Measurements from ENCODE around the gene DNMT3A.

Gene DNMT3A

GRCh38 chr2:25369439-25369838 is 27.7 kb upstream of the DNMT3A start:
- Histone ChIP-seq H3K36me3 (ENCODE audit: insufficient read depth, low read length) (no peaks in the 10 kb centered on the region), H3K4me3 (no peak overlapping the region), H3K9ac (ENCODE audit: insufficient read length) (no peak overlapping the region), H3K27ac (peak overlapping the region; percentile 75; the same call in 1 of the 2 replicates), H3K9me3 (ENCODE audit: low read depth, low read length) (no peaks in the 10 kb centered on the region)
- no peak for DNase-seq (ENCODE audit: low read depth, low spot score)
- TF ChIP-seq EZH2 (IDR thresholded peaks at IDR 0.05) (no peak), FOXP2 (optimal IDR thresholded peaks at IDR 0.05; ENCODE audit: control extremely low read depth, extremely low read length, insufficient read depth) (no peak), POLR2AphosphoS5 (IDR thresholded peaks at IDR 0.05; ENCODE audit: borderline replicate concordance, low read depth, low read length) (no peak)

GRCh38 chr2:25368660-25369059 is 26.9 kb upstream of the DNMT3A start:
- Histone ChIP-seq H3K9me3 (ENCODE audit: low read depth, low read length) (no peaks in the 10 kb centered on the region), H3K4me3 (peak overlapping the region; percentile 21), H3K27ac (peak overlapping the region; percentile 75), H3K36me3 (ENCODE audit: insufficient read depth, low read length) (no peaks in the 10 kb centered on the region), H3K9ac (ENCODE audit: insufficient read length) (no peak overlapping the region)
- no peak for DNase-seq (ENCODE audit: low read depth, low spot score)
- TF ChIP-seq POLR2AphosphoS5 (IDR thresholded peaks at IDR 0.05; ENCODE audit: borderline replicate concordance, low read depth, low read length) = no peak
- no peak for TF ChIP-seq EZH2 (IDR thresholded peaks at IDR 0.05)
- TF ChIP-seq FOXP2 (optimal IDR thresholded peaks at IDR 0.05; ENCODE audit: control extremely low read depth, extremely low read length, insufficient read depth) = no peak

GRCh38 chr2:25367296-25367695 is 25.6 kb upstream of the DNMT3A start:
- Histone ChIP-seq H3K9me3 (ENCODE audit: low read depth, low read length) (no peaks in the 10 kb centered on the region), H3K36me3 (ENCODE audit: insufficient read depth, low read length) (no peaks in the 10 kb centered on the region), H3K9ac (ENCODE audit: insufficient read length) (no peak overlapping the region), H3K4me3 (no peak overlapping the region), H3K27ac (no peak overlapping the region)
- no peak for TF ChIP-seq POLR2AphosphoS5 (IDR thresholded peaks at IDR 0.05; ENCODE audit: borderline replicate concordance, low read depth, low read length)
- no peak for DNase-seq (ENCODE audit: low read depth, low spot score)

- Histone ChIP-seq H3K36me3 (ENCODE audit: insufficient read depth, low read length) (no peaks in the 10 kb centered on the region), H3K27ac (no peak overlapping the region), H3K4me3 (no peak overlapping the region), H3K9me3 (ENCODE audit: low read depth, low read length) (no peaks in the 10 kb centered on the region), H3K9ac (ENCODE audit: insufficient read length) (no peak overlapping the region)
- TF ChIP-seq POLR2AphosphoS5 (IDR thresholded peaks at IDR 0.05; ENCODE audit: borderline replicate concordance, low read depth, low read length) = no peak
- no peak for TF ChIP-seq FOXP2 (optimal IDR thresholded peaks at IDR 0.05; ENCODE audit: control extremely low read depth, extremely low read length, insufficient read depth)
- no peak for TF ChIP-seq EZH2 (IDR thresholded peaks at IDR 0.05)
- DNase-seq (ENCODE audit: low read depth, low spot score) = no peak
These were observed 24.9 kb upstream of the DNMT3A start for GRCh38 chr2:25366629-25367028.

- peak overlapping the region; percentile 42 for H3K9ac ChIP-seq (ENCODE audit: insufficient read length)
- H3K9me3 ChIP-seq (ENCODE audit: low read depth, low read length) = no peaks in the 10 kb centered on the region
- H3K4me3 ChIP-seq = 0 out of 2 replicates have a peak overlapping the region, but pooled peaks have one; percentile 6
- TF ChIP-seq EZH2 (IDR thresholded peaks at IDR 0.05) (no peak), FOXP2 (optimal IDR thresholded peaks at IDR 0.05; ENCODE audit: control extremely low read depth, extremely low read length, insufficient read depth) (no peak), POLR2AphosphoS5 (IDR thresholded peaks at IDR 0.05; ENCODE audit: borderline replicate concordance, low read depth, low read length) (no peak)
- DNase-seq (ENCODE audit: low read depth, low spot score) = no peak
- H3K27ac ChIP-seq = peak overlapping the region; percentile 55; the same call in 1 of the 2 replicates
- no peaks in the 10 kb centered on the region for H3K36me3 ChIP-seq (ENCODE audit: insufficient read depth, low read length)
These were observed 23.5 kb upstream of the DNMT3A start for GRCh38 chr2:25365241-25365640.

GRCh38 chr2:25363733-25364132 is 22.0 kb upstream of the DNMT3A start:
- Histone ChIP-seq H3K27ac (no peak overlapping the region), H3K36me3 (ENCODE audit: insufficient read depth, low read length) (no peaks in the 10 kb centered on the region), H3K9me3 (ENCODE audit: low read depth, low read length) (no peaks in the 10 kb centered on the region), H3K9ac (ENCODE audit: insufficient read length) (no peak overlapping the region), H3K4me3 (no peak overlapping the region)
- no peak for TF ChIP-seq POLR2AphosphoS5 (IDR thresholded peaks at IDR 0.05; ENCODE audit: borderline replicate concordance, low read depth, low read length)
- TF ChIP-seq FOXP2 (optimal IDR thresholded peaks at IDR 0.05; ENCODE audit: control extremely low read depth, extremely low read length, insufficient read depth) = no peak
- TF ChIP-seq EZH2 (IDR thresholded peaks at IDR 0.05) = no peak
- no peak for DNase-seq (ENCODE audit: low read depth, low spot score)

- Histone ChIP-seq H3K4me3 (peak overlapping the region; percentile 74), H3K36me3 (ENCODE audit: insufficient read depth, low read length) (no peaks in the 10 kb centered on the region), H3K9me3 (ENCODE audit: low read depth, low read length) (no peaks in the 10 kb centered on the region), H3K9ac (ENCODE audit: insufficient read length) (peak overlapping the region; percentile 43), H3K27ac (no peak overlapping the region)
- no peak for DNase-seq (ENCODE audit: low read depth, low spot score)
- TF ChIP-seq FOXP2 (optimal IDR thresholded peaks at IDR 0.05; ENCODE audit: control extremely low read depth, extremely low read length, insufficient read depth) (no peak), POLR2AphosphoS5 (IDR thresholded peaks at IDR 0.05; ENCODE audit: borderline replicate concordance, low read depth, low read length) (no peak), EZH2 (IDR thresholded peaks at IDR 0.05) (no peak)
These were observed 20.9 kb upstream of the DNMT3A start for GRCh38 chr2:25362434-25363145.

GRCh38 chr2:25362049-25362433 is 20.3 kb upstream of the DNMT3A start:
- Histone ChIP-seq H3K36me3 (ENCODE audit: insufficient read depth, low read length) (no peaks in the 10 kb centered on the region), H3K9me3 (ENCODE audit: low read depth, low read length) (no peaks in the 10 kb centered on the region), H3K4me3 (peak overlapping the region; percentile 74), H3K9ac (ENCODE audit: insufficient read length) (peak overlapping the region; percentile 43), H3K27ac (no peak overlapping the region)
- DNase-seq (ENCODE audit: low read depth, low spot score) = peak; percentile 75
- TF ChIP-seq FOXP2 (optimal IDR thresholded peaks at IDR 0.05; ENCODE audit: control extremely low read depth, extremely low read length, insufficient read depth) = no peak
- TF ChIP-seq EZH2 (IDR thresholded peaks at IDR 0.05) = no peak
- TF ChIP-seq POLR2AphosphoS5 (IDR thresholded peaks at IDR 0.05; ENCODE audit: borderline replicate concordance, low read depth, low read length) = peak; percentile 72
